ENCODE data around the gene FAR2. TPM values are rescaled to one million over a fixed set of nuclear protein-coding genes. Genes with fewer than 3 reads are reported as not detected.

The FAR2 gene
- total and polyA plus RNA-seq, 2 donors (not counting 3 experiments of a cell fraction or from before 2014, with no cell fraction given) = 32.3 to 61.7 TPM

GRCh38 chr12:29224572-29224971 lies 75.5 kb downstream of the FAR2 start:
- H3K4me3 ChIP-seq (replicated peaks in 1 of 3; ENCODE audit: insufficient read depth in 1 of 3, low read depth in 1 of 3, low read length in 3 of 3) = no peak overlapping the region
- H3K36me3 ChIP-seq (ENCODE audit: control insufficient read depth in 2 of 2, extremely low read depth in 1 of 2, insufficient read depth in 2 of 2, low read length in 2 of 2) = no peaks in the 10 kb centered on the region
- H3K9me1 ChIP-seq (replicated peaks; ENCODE audit: control insufficient read depth, extremely low read depth, insufficient read depth, low read length) = no peaks in the 10 kb centered on the region
- FAIRE-seq (no peak), DNase-seq (ENCODE audit: low read depth, low spot score) (no peak)
- ChIA-PET POLR2A (no interaction called here), CTCF (interaction anchor here (1.3 kb wide), 1 partner anchor 9 kb away, joined by 6 read pairs; no protein-coding TSS in a partner anchor)
- no TSS peak for BruUV-seq (replicated peaks)
- H3K4me2 ChIP-seq (ENCODE audit: insufficient read depth, low read length) = no peak overlapping the region
- H3K9me3 ChIP-seq (replicated peaks; ENCODE audit: control insufficient read depth, insufficient read depth, low read length) = no peaks in the 10 kb centered on the region
- peaks cover 5% of the 10 kb centered on the region for H3K79me2 ChIP-seq (ENCODE audit: control insufficient read depth, insufficient read depth, low read length)
- intact Hi-C loops (cut with micrococcal nuclease) = no loop called here
- TF ChIP-seq MYC (IDR thresholded peaks at IDR 0.05; ENCODE audit: low read depth, low read length) (no peak), EZH2 (IDR thresholded peaks at IDR 0.05; ENCODE audit: borderline replicate concordance, low read depth, low read length, severe bottlenecking) (no peak), FOS (IDR thresholded peaks at IDR 0.05; ENCODE audit: borderline replicate concordance, insufficient read depth, low read length) (no peak), POLR2AphosphoS5 (IDR thresholded peaks at IDR 0.05; ENCODE audit: insufficient read depth, low read depth, low read length) (no peak), POLR2A (IDR thresholded peaks at IDR 0.05; ENCODE audit: low read depth, low read length) (no peak), JUN (IDR thresholded peaks at IDR 0.05; ENCODE audit: borderline replicate concordance, insufficient read depth, insufficient read length, low read depth) (no peak), GATA2 (IDR thresholded peaks at IDR 0.05; ENCODE audit: insufficient read depth, insufficient read length, low read depth, low read length) (no peak)
- TF ChIP-seq, protein P1, sequence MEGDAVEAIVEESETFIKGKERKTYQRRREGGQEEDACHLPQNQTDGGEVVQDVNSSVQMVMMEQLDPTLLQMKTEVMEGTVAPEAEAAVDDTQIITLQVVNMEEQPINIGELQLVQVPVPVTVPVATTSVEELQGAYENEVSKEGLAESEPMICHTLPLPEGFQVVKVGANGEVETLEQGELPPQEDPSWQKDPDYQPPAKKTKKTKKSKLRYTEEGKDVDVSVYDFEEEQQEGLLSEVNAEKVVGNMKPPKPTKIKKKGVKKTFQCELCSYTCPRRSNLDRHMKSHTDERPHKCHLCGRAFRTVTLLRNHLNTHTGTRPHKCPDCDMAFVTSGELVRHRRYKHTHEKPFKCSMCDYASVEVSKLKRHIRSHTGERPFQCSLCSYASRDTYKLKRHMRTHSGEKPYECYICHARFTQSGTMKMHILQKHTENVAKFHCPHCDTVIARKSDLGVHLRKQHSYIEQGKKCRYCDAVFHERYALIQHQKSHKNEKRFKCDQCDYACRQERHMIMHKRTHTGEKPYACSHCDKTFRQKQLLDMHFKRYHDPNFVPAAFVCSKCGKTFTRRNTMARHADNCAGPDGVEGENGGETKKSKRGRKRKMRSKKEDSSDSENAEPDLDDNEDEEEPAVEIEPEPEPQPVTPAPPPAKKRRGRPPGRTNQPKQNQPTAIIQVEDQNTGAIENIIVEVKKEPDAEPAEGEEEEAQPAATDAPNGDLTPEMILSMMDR (IDR thresholded peaks at IDR 0.05; ENCODE audit: extremely low read depth in 1 of 2, insufficient read depth in 1 of 2, low read depth in 1 of 2, low read length in 2 of 2) = no peak
- TF ChIP-seq, protein P2, sequence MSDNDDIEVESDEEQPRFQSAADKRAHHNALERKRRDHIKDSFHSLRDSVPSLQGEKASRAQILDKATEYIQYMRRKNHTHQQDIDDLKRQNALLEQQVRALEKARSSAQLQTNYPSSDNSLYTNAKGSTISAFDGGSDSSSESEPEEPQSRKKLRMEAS (IDR thresholded peaks at IDR 0.05; ENCODE audit: insufficient read depth, insufficient read length) = no peak
- no peak overlapping the region for H3K9ac ChIP-seq (replicated peaks; ENCODE audit: extremely low read depth, insufficient read depth, low read length)
- H3K4me1 ChIP-seq (ENCODE audit: control insufficient read depth, extremely low read depth, insufficient read depth, low read length) = peaks cover 10% of the 10 kb centered on the region
- no peaks in the 10 kb centered on the region for H4K20me1 ChIP-seq (replicated peaks; ENCODE audit: control insufficient read depth, extremely low read depth, insufficient read depth, low read length)
- dilution Hi-C loops (cut with MboI; ENCODE audit: extremely low pct_ligation_motif_present, low sequenced_read_pairs) = no loop called here
- no peaks in the 10 kb centered on the region for H3K27me3 ChIP-seq (ENCODE audit: control insufficient read depth in 2 of 2, insufficient read depth in 2 of 2, low read length in 2 of 2)
- no peak overlapping the region for H2AFZ ChIP-seq (ENCODE audit: low read depth, low read length)
- H3K27ac ChIP-seq (ENCODE audit: insufficient read depth, low read depth, low read length) = no peak overlapping the region

All from endothelial cell of umbilical vein (primary cell).